ENCODE results near the gene SGTB. TPM values are rescaled to one million over a fixed set of nuclear protein-coding genes. Genes with fewer than 3 reads are reported as not detected.

The SGTB gene
- total and polyA plus RNA-seq, 2 donors (not counting 1 experiment from before 2014, with no cell fraction given) = 1.8 to 5.5 TPM

- ATAC-seq (ENCODE audit: low read depth) (no peak), DNase-seq (no peak)
- WGBS (ENCODE audit: insufficient coverage) = 100% methylated on average over 1 of the region's 2 CpGs
- peaks cover 3 to 9% of the 10 kb centered on the region in 2 experiments for H3K36me3 ChIP-seq (replicated peaks in 1 of 2; ENCODE audit: control extremely low read depth in 1 of 2, control insufficient read depth in 1 of 2, extremely low read depth in 1 of 2, insufficient read depth in 2 of 2, low read length in 1 of 2)
- ChIA-PET CTCF (no interaction called here), POLR2A (no interaction called here)
- no peaks in the 10 kb centered on the region for H3K79me2 ChIP-seq (ENCODE audit: control insufficient read depth, insufficient read depth, low read length)
- no peaks in the 10 kb centered on the region for H4K20me1 ChIP-seq (ENCODE audit: control insufficient read depth, insufficient read depth, low read length, poor library complexity, severe bottlenecking)
- H3K4me2 ChIP-seq (replicated peaks; ENCODE audit: low read depth, low read length, poor library complexity, severe bottlenecking) = no peak overlapping the region
- H3K9ac ChIP-seq (ENCODE audit: low read length) = no peak overlapping the region
- Mint-ChIP-seq H3K27me3 (no peaks in the 10 kb centered on the region), H3K4me3 (no peak overlapping the region), H3K4me1 (no peaks in the 10 kb centered on the region), H3K27ac (no peak overlapping the region), H3K9me3 (ENCODE audit: insufficient read depth) (no peaks in the 10 kb centered on the region)
- H3K27ac ChIP-seq (ENCODE audit: low read length in 2 of 2) = no peak overlapping the region
- no peak for TF ChIP-seq CTCF (IDR thresholded peaks at IDR 0.05)
- no peak for TF ChIP-seq EZH2 (IDR thresholded peaks at IDR 0.05; ENCODE audit: borderline replicate concordance, insufficient read depth, low read depth, low read length, poor library complexity, severe bottlenecking)
- H3K9me3 ChIP-seq (ENCODE audit: control extremely low read depth in 1 of 3, control insufficient read depth in 2 of 3, insufficient read depth in 1 of 3, low read length in 2 of 3) = no peaks in the 10 kb centered on the region
- no peak overlapping the region for H2AFZ ChIP-seq (ENCODE audit: insufficient read depth, low read depth, low read length, poor library complexity, severe bottlenecking)
- intact Hi-C loops (cut with micrococcal nuclease) = no loop called here
- no peaks in the 10 kb centered on the region for H3K27me3 ChIP-seq (replicated peaks in 1 of 4; ENCODE audit: control extremely low read depth in 1 of 4, control insufficient read depth in 3 of 4, insufficient read depth in 4 of 4, low read length in 3 of 4)
- no peak overlapping the region for H3K4me3 ChIP-seq (ENCODE audit: control extremely low read depth in 1 of 5, extremely low read depth in 1 of 5, insufficient read depth in 1 of 5, low read depth in 2 of 5, low read length in 4 of 5)
- no peaks in the 10 kb centered on the region for H3K4me1 ChIP-seq (ENCODE audit: control insufficient read depth in 2 of 2, insufficient read depth in 2 of 2, low read length in 2 of 2)
These were observed 17.2 kb downstream of the SGTB start for GRCh38 chr5:65704621-65705239.

DNA sequence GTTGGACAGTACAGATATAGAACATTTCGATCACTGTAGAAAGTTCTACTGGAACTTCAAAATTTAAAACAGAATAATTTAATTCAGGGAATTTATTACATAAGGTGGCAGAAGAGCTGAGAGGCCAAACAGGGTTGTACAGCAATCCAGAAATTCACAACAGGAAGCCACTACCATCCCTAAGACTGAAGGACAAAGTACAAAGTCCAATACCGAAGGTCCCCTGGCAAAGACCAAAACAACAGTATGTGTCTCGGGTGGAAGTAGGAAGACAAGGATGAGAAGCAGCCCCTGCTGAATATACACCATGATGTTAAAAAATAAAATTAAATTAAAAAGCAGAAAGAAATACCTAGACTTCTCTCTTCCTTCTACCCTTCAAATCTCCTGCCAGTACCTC is 19.9 kb downstream of the SGTB start:
- Histone ChIP-seq H3K4me2 (replicated peaks; ENCODE audit: low read depth, low read length, poor library complexity, severe bottlenecking) (no peak overlapping the region), H3K4me1 (ENCODE audit: control insufficient read depth in 2 of 2, insufficient read depth in 2 of 2, low read length in 2 of 2) (peaks cover 6 to 10% of the 10 kb centered on the region in 2 donors), H3K4me3 (ENCODE audit: control extremely low read depth in 1 of 5, extremely low read depth in 1 of 5, insufficient read depth in 1 of 5, low read depth in 2 of 5, low read length in 4 of 5) (no peak overlapping the region), H3K9me3 (ENCODE audit: control extremely low read depth in 1 of 3, control insufficient read depth in 2 of 3, insufficient read depth in 1 of 3, low read length in 2 of 3) (no peaks in the 10 kb centered on the region), H3K36me3 (replicated peaks in 1 of 2; ENCODE audit: control extremely low read depth in 1 of 2, control insufficient read depth in 1 of 2, extremely low read depth in 1 of 2, insufficient read depth in 2 of 2, low read length in 1 of 2) (peaks cover 1 to 9% of the 10 kb centered on the region in 2 experiments), H3K79me2 (ENCODE audit: control insufficient read depth, insufficient read depth, low read length) (no peaks in the 10 kb centered on the region), H3K9ac (ENCODE audit: low read length) (no peak overlapping the region), H4K20me1 (ENCODE audit: control insufficient read depth, insufficient read depth, low read length, poor library complexity, severe bottlenecking) (no peaks in the 10 kb centered on the region), H2AFZ (ENCODE audit: insufficient read depth, low read depth, low read length, poor library complexity, severe bottlenecking) (no peak overlapping the region), H3K27ac (ENCODE audit: low read length in 2 of 2) (no peak overlapping the region), H3K27me3 (replicated peaks in 1 of 4; ENCODE audit: control extremely low read depth in 1 of 4, control insufficient read depth in 3 of 4, insufficient read depth in 4 of 4, low read length in 3 of 4) (no peaks in the 10 kb centered on the region)
- H3K27me3 Mint-ChIP-seq = no peaks in the 10 kb centered on the region
- no CpG with 5 or more reads among the region's 3 CpGs for WGBS (ENCODE audit: insufficient coverage)
- no peak for DNase-seq
- no peak for ATAC-seq (ENCODE audit: low read depth)
- ChIA-PET CTCF (no interaction called here), POLR2A (no interaction called here)
- no peak overlapping the region for H3K4me3 Mint-ChIP-seq
- intact Hi-C loops (cut with micrococcal nuclease) = no loop called here
- H3K27ac Mint-ChIP-seq = no peak overlapping the region
- peaks cover 18% of the 10 kb centered on the region for H3K4me1 Mint-ChIP-seq
- TF ChIP-seq EZH2 (IDR thresholded peaks at IDR 0.05; ENCODE audit: borderline replicate concordance, insufficient read depth, low read depth, low read length, poor library complexity, severe bottlenecking) (no peak), CTCF (IDR thresholded peaks at IDR 0.05) (no peak)
- no peaks in the 10 kb centered on the region for H3K9me3 Mint-ChIP-seq (ENCODE audit: insufficient read depth)
